Dendritic cell treated with granulocyte-macrophage colony-stimulating factor and Interleukin-4, amounts not matched to agents 40 ng/mL and 50 ng/mL, for 4 days (primary cell): ENCODE measurements around the gene COL2A1.

Experiments
- H3K27ac Mint-ChIP-seq: one replicate; pipeline ENCODE4 v1.8.0; 2022; ENCODE audit warnings: mild to moderate bottlenecking, mixed read lengths
- H3K27me3 Mint-ChIP-seq: one replicate; pipeline ENCODE4 v1.8.0; 2022; ENCODE audit warnings: mild to moderate bottlenecking, mixed read lengths
- H3K36me3 Mint-ChIP-seq: one replicate; pipeline ENCODE4 v1.8.0; 2022; ENCODE audit warnings: low read depth, mixed read lengths
- H3K4me1 Mint-ChIP-seq: one replicate; pipeline ENCODE4 v1.8.0; 2022; ENCODE audit warnings: low read depth, mixed read lengths
- H3K4me3 Mint-ChIP-seq: one replicate; pipeline ENCODE4 v1.8.0; 2022; ENCODE audit warnings: mild to moderate bottlenecking, moderate library complexity, mixed read lengths
- H3K9me3 Mint-ChIP-seq: one replicate; pipeline ENCODE4 v1.8.0; 2022; ENCODE audit warnings: mixed read lengths
- intact Hi-C: fragments of 100-400 bp; cut with micrococcal nuclease; formaldehyde crosslinking; loops from one replicate; pipeline ENCODE4 v1.15.0; 2022

The COL2A1 gene

GRCh38 chr12:47999816-48000215, 4.5 kb downstream of the COL2A1 start:
- H3K27ac Mint-ChIP-seq = no peak overlapping the region
- no peaks in the 10 kb centered on the region for H3K36me3 Mint-ChIP-seq
- H3K4me1 Mint-ChIP-seq = peaks cover 32% of the 10 kb centered on the region
- intact Hi-C loops = no loop called here
- H3K27me3 Mint-ChIP-seq = peaks cover 89% of the 10 kb centered on the region
- no peak overlapping the region for H3K4me3 Mint-ChIP-seq
- no peaks in the 10 kb centered on the region for H3K9me3 Mint-ChIP-seq

DNA sequence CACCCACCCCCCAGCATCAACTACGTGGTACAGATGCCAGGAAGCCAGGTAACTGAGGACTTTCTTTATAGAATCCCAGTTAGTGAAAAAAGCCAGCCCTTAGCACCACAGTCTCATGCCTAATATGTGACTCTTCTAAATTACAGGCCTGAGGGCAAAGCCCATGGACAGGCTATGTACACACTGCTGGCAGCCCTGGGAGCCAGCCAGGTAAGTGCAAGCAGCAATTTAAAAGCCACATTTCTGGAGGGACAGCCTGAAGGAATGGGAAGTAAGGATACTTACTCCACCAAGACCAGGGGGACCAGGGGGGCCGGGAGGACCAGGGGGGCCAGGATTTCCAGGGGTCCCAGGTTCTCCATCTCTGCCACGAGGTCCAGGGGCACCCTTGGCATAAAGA, 7.0 kb downstream of the COL2A1 start:
- no peaks in the 10 kb centered on the region for H3K36me3 Mint-ChIP-seq
- no peaks in the 10 kb centered on the region for H3K9me3 Mint-ChIP-seq
- H3K4me1 Mint-ChIP-seq = peaks cover 16% of the 10 kb centered on the region
- H3K27me3 Mint-ChIP-seq = peaks cover 82% of the 10 kb centered on the region
- no peak overlapping the region for H3K4me3 Mint-ChIP-seq
- intact Hi-C loops = no loop called here
- H3K27ac Mint-ChIP-seq = no peak overlapping the region

DNA sequence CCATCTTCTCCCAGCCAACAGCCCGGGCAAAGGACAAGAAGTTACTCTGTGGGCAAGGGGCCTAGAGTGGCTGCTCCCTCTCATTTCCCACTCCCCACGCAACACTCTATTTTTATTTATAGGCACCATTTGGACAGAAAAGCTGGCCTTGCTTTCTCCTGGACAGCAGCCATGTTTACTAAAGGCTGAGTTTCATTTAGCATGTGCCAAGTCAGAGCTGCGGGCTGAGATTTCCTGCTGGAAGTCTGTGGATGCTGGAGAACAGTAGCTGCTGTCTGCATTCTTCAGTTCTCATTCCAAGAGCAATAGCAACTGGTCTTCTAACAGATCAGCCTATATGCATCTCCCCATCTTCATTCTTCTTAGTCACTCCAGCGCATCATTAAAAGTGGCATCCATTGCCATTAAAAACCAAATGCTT, 8.3 kb downstream of the COL2A1 start:
- Mint-ChIP-seq H3K36me3 (no peaks in the 10 kb centered on the region), H3K27ac (no peak overlapping the region), H3K4me1 (peaks cover 3% of the 10 kb centered on the region), H3K4me3 (no peak overlapping the region), H3K9me3 (no peaks in the 10 kb centered on the region), H3K27me3 (peaks cover 79% of the 10 kb centered on the region)
- intact Hi-C loops = no loop called here

- intact Hi-C loops = no loop called here
- Mint-ChIP-seq H3K27ac (no peak overlapping the region), H3K36me3 (no peaks in the 10 kb centered on the region), H3K27me3 (peaks cover 64% of the 10 kb centered on the region), H3K4me3 (no peak overlapping the region), H3K4me1 (no peaks in the 10 kb centered on the region), H3K9me3 (no peaks in the 10 kb centered on the region)
Observed at GRCh38 chr12:47993491-47993890, 10.8 kb downstream of the COL2A1 start.

DNA sequence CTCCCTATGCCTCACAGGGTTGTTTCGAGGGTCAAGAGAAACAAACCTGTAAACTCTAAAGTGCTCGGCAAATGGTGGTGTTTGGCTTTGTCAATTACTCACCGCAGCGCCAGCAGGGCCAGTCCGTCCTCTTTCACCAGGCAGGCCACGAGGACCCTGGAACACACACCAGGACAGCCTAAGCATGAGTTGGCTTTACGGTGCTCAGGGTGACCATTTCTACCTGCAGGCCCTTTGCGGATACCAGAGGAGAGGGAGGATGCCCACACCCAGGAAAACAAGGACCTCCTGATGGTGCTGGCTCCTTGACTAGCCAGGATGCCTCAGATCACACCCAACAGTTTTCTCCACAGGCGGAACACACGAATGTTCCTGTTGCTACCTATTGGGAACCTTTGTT, 11.5 kb downstream of the COL2A1 start:
- Mint-ChIP-seq H3K27me3 (peaks cover 64% of the 10 kb centered on the region), H3K27ac (no peak overlapping the region), H3K36me3 (no peaks in the 10 kb centered on the region), H3K4me1 (no peaks in the 10 kb centered on the region), H3K9me3 (no peaks in the 10 kb centered on the region), H3K4me3 (no peak overlapping the region)
- intact Hi-C loops = no loop called here

DNA sequence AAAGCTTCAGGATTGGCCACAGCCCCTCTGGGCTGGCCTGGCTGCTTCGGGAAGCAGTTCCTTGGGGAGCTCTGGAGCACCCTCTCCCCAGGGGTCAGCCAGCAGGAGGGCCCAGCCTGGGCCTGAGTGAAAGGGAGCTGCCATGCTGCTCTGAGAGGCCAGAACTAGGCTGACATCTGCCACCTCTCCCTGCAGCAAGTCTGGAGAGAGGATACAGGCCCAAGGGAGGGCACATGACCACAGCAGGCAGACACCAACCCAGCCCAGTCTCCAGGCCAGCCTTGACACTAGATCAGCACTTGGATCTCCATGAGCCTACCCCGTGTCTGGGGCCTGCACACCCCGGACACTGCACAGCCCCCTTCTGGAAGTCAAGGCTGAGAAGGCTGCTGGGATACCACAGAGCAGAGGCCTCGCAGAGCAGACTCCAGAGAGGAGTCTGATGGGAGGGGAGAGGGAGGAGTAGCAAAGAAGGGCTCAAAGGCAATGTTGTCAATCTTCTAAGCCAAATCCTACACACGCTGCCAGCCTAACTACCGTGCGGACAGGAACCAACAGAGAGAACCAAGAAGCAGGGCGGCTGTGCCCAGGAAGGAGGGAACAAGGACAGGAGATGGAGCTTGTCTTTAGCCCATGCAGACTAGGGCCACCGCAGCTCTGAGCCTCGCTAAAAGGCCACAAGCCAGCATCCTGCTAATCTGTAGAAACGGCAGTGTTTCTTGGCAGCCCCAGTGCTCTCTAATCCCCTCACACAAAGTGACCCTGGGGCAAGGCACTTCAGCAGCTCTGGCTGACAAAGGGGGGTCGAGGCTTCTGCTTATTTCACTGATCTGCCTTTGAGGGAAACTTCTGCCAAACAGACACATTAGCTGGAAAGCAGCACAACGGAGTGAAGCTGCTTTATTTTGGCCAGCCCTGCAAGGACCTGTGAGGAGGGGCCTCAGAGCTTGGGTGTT, 12.9 kb downstream of the COL2A1 start:
- H3K4me3 Mint-ChIP-seq = no peak overlapping the region
- H3K9me3 Mint-ChIP-seq = no peaks in the 10 kb centered on the region
- intact Hi-C loops = no loop called here
- H3K27me3 Mint-ChIP-seq = peaks cover 60% of the 10 kb centered on the region
- no peak overlapping the region for H3K27ac Mint-ChIP-seq
- no peaks in the 10 kb centered on the region for H3K36me3 Mint-ChIP-seq
- H3K4me1 Mint-ChIP-seq = no peaks in the 10 kb centered on the region

GRCh38 chr12:47990351-47991105, 13.7 kb downstream of the COL2A1 start:
- Mint-ChIP-seq H3K27ac (no peak overlapping the region), H3K9me3 (no peaks in the 10 kb centered on the region), H3K4me1 (no peaks in the 10 kb centered on the region), H3K4me3 (no peak overlapping the region), H3K27me3 (peaks cover 56% of the 10 kb centered on the region), H3K36me3 (no peaks in the 10 kb centered on the region)
- intact Hi-C loops = no loop called here

DNA sequence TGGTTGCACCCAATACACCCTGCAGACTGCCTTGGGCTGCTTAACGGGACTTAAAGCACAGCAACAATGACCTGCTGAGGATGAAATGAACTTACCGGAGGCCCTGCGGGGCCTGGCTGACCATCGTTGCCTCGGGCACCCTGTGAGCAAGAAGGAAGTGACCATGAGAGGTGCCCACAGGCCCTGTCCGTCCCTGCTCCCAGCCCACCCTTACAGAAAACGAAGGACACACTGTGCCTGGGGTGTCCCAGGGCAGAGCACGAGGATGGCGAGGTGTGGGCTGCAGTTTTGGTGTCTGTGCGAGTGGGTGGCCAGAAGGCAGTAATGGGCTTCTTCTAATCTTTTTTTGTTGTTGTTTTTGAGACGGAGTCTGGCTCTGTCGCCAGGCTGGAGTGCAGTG, 14.6 kb downstream of the COL2A1 start:
- H3K9me3 Mint-ChIP-seq = no peaks in the 10 kb centered on the region
- no peak overlapping the region for H3K27ac Mint-ChIP-seq
- no peaks in the 10 kb centered on the region for H3K36me3 Mint-ChIP-seq
- H3K4me3 Mint-ChIP-seq = no peak overlapping the region
- intact Hi-C loops = no loop called here
- no peaks in the 10 kb centered on the region for H3K4me1 Mint-ChIP-seq
- peaks cover 49% of the 10 kb centered on the region for H3K27me3 Mint-ChIP-seq

DNA sequence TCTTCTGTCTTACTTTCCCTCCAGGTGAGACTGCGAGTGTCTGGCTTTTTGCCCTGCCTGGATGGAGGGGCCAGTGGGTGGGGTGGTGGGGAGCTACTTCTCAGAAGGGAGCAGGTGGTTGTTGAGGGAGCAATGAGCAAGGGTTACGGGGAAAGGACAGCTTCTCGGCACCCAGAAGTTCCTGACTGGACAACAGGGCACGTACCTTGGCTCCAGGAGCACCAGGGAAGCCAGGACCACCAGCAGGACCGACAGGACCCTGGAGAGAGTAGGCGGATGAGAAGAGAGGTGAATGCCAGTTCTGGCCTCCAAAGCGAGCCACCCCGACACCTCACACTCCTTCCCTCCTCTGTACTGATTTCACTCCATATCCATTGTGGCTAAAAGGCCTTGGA, 15.3 kb downstream of the COL2A1 start:
- no peaks in the 10 kb centered on the region for H3K4me1 Mint-ChIP-seq
- intact Hi-C loops = no loop called here
- no peak overlapping the region for H3K4me3 Mint-ChIP-seq
- H3K27ac Mint-ChIP-seq = no peak overlapping the region
- H3K36me3 Mint-ChIP-seq = no peaks in the 10 kb centered on the region
- peaks cover 48% of the 10 kb centered on the region for H3K27me3 Mint-ChIP-seq
- no peaks in the 10 kb centered on the region for H3K9me3 Mint-ChIP-seq

DNA sequence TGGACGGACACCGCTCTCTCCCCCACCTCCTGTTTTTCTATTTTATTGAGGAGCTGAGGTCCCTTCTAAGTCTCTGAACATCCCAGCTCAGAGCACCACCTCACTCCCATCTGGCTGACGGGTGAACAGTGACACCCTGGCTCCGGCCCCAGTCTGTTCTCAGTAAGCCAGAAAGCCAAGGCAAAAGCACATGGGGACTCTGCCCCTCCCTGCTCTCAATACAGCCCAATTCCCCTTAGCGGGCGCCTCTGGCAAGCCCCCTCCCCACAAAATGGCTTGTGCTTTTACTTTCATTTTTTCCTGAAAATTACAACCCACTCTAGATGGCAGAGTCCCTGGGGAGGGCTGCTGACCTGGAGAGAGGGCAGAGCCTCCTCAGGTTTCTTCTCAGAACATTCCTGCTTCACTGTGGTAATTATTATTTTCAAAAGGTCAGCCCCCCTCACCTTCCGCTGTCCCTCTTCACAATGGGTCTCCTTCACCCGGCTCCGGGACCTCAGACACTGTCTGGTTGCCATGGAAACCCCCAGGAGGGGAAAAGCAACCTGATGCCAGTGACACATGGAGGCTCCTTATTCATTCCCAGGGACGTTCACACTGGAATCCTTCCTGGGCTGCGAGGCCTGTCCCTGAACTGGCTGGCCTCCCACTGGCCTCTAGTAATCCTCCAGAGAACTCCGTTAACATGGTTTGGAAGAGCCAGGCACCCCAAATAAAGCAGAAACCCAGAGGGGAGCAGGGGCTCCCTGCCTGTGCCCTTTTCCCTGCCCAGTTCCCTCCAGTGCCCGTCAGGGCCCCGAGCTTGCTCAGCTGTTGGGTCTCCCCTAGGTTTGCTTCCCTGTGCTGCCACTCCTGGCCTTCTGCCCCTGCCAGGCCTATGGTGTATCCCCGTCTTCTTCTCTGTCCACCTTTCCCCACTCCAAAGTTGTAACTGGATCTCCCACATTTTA, 15.9 kb downstream of the COL2A1 start:
- no peaks in the 10 kb centered on the region for H3K4me1 Mint-ChIP-seq
- H3K4me3 Mint-ChIP-seq = no peak overlapping the region
- H3K27me3 Mint-ChIP-seq = peaks cover 42% of the 10 kb centered on the region
- intact Hi-C loops = no loop called here
- H3K27ac Mint-ChIP-seq = no peak overlapping the region
- no peaks in the 10 kb centered on the region for H3K36me3 Mint-ChIP-seq
- no peaks in the 10 kb centered on the region for H3K9me3 Mint-ChIP-seq

- peaks cover 37% of the 10 kb centered on the region for H3K27me3 Mint-ChIP-seq
- no peak overlapping the region for H3K4me3 Mint-ChIP-seq
- H3K4me1 Mint-ChIP-seq = no peaks in the 10 kb centered on the region
- no peak overlapping the region for H3K27ac Mint-ChIP-seq
- H3K9me3 Mint-ChIP-seq = no peaks in the 10 kb centered on the region
- no peaks in the 10 kb centered on the region for H3K36me3 Mint-ChIP-seq
- intact Hi-C loops = no loop called here
Observed at GRCh38 chr12:47987411-47988072, 16.7 kb downstream of the COL2A1 start.

DNA sequence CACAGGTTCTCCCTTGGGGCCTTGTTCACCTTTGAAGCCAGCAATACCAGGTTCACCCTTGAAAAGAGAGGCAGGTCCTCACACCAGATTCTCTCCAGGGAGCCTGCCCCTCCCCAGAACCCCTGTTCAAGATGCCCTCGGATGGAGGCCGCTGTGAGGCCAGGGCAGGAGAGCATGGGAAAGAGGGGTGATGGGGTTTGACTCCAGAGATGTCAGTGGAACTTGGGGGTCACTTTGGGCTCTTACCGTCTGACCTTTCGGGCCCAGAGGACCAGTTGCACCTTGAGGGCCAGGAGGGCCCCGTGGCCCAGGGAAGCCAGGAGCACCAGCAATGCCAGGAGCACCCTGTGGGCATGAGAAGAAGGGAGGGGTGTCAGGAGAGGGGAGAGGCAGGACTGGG, 17.4 kb downstream of the COL2A1 start:
- no peaks in the 10 kb centered on the region for H3K36me3 Mint-ChIP-seq
- no peak overlapping the region for H3K27ac Mint-ChIP-seq
- H3K27me3 Mint-ChIP-seq = peaks cover 31% of the 10 kb centered on the region
- no peaks in the 10 kb centered on the region for H3K9me3 Mint-ChIP-seq
- H3K4me3 Mint-ChIP-seq = no peak overlapping the region
- intact Hi-C loops = no loop called here
- no peaks in the 10 kb centered on the region for H3K4me1 Mint-ChIP-seq

GRCh38 chr12:47986291-47986660, 18.0 kb downstream of the COL2A1 start:
- peaks cover 27% of the 10 kb centered on the region for H3K27me3 Mint-ChIP-seq
- no peaks in the 10 kb centered on the region for H3K9me3 Mint-ChIP-seq
- no peak overlapping the region for H3K4me3 Mint-ChIP-seq
- intact Hi-C loops = no loop called here
- H3K36me3 Mint-ChIP-seq = no peaks in the 10 kb centered on the region
- no peak overlapping the region for H3K27ac Mint-ChIP-seq
- no peaks in the 10 kb centered on the region for H3K4me1 Mint-ChIP-seq
